ENCODE data around the gene TOPAZ1.

DNA sequence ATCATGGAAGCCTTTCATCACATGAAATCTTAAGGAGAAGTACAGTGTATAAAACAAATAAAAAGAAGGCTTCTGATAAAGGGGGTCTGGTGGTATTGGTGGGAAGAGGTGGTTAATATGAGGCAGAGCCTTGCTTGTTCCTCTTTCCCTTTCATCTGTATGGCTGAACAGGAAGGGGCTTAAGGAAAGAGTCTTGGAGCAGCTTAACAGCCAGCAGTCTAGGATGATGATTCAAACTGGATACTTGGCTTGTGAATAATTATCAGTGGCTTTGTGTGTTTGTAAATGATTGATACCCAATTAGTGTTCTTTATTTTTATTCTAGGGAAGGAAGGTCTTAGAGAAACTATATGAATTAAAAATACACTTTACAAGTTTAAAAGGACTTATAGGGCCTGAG, 67.8 kb downstream of the TOPAZ1 start:
- TF ChIP-seq, protein P1, sequence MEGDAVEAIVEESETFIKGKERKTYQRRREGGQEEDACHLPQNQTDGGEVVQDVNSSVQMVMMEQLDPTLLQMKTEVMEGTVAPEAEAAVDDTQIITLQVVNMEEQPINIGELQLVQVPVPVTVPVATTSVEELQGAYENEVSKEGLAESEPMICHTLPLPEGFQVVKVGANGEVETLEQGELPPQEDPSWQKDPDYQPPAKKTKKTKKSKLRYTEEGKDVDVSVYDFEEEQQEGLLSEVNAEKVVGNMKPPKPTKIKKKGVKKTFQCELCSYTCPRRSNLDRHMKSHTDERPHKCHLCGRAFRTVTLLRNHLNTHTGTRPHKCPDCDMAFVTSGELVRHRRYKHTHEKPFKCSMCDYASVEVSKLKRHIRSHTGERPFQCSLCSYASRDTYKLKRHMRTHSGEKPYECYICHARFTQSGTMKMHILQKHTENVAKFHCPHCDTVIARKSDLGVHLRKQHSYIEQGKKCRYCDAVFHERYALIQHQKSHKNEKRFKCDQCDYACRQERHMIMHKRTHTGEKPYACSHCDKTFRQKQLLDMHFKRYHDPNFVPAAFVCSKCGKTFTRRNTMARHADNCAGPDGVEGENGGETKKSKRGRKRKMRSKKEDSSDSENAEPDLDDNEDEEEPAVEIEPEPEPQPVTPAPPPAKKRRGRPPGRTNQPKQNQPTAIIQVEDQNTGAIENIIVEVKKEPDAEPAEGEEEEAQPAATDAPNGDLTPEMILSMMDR (IDR thresholded peaks at IDR 0.05): no peak
- TF ChIP-seq POLR2AphosphoS5 (IDR thresholded peaks at IDR 0.05) (no peak), POLR2A (IDR thresholded peaks at IDR 0.05) (no peak)

All from suprapubic skin (tissue), 4 donors.